HepG2 (cell line): ENCODE data around the gene RAC3. TPM values are rescaled to one million over a fixed set of nuclear protein-coding genes. Genes with fewer than 3 reads are reported as not detected.
A peak's percentile ranks its signal among the peaks of the same experiment; 100 is the strongest.

Experiments
- ATAC-seq: fragments of 200-7000 bp; cut with Tn5 transposase; 3 replicates; pipeline ENCODE4 v1.9.1; 2020; ENCODE audit warnings: mild to moderate bottlenecking, moderate library complexity
- BruUV-seq: library from RNA; stranded (reverse); fragments of 400-500 nt; replicated peaks from 2 replicates; lab custom pipeline; 2021; lab: Mats Ljungman, UMichigan
- CTCF ChIA-PET: fragments of 300-600 bp; formaldehyde crosslinking; extraction: SDS; loops from one replicate; lab custom pipeline; 2021; ENCODE audit warnings: low total read pairs, inconsistent platforms, low intra/inter-chr PET ratio; lab: Yijun Ruan, JAX
- POLR2A ChIA-PET: fragments of 350-600 bp; sonication (Branson Sonifier 250); formaldehyde crosslinking; loops from one replicate; lab custom pipeline; 2020; ENCODE audit warnings: antibody characterized with exemption, inconsistent platforms; lab: Yijun Ruan, JAX
- DNase-seq: peaks from one replicate; pipeline ENCODE4 v3.0.0-alpha.2; 2015; ENCODE audit warnings: low spot score
- FAIRE-seq: peaks from 3 replicates; lab custom pipeline; 2011; peaks lifted over from hg19 to GRCh38; lab: Jason Lieb, UNC
- H2AFZ ChIP-seq: one replicate; pipeline ENCODE4 v1.6.1; 2011; ENCODE audit warnings: low read length, inconsistent platforms
- H3K27ac ChIP-seq: fragments of 300-600 bp; 3 replicates; pipeline ENCODE4 v1.8.0; 2011; ENCODE audit warnings: mixed run types, mild to moderate bottlenecking, mixed read lengths, low read length, inconsistent platforms; ENCODE audit not compliant: insufficient read depth; ENCODE audit errors: extremely low read length
- H3K27me3 ChIP-seq, 2 experiments: fragments of 200-600 bp in 1 of 2; 2 replicates in 1 of 2; 3 replicates in 1 of 2; pipeline versions ENCODE4 v1.6.0 to v1.8.0; 2011; ENCODE audit warnings: low read length in 2 of 2, mild to moderate bottlenecking in 2 of 2, moderate library complexity in 2 of 2, inconsistent platforms in 1 of 2; ENCODE audit not compliant: insufficient read depth in 2 of 2, control insufficient read depth in 1 of 2
- H3K36me3 ChIP-seq, 2 experiments: fragments of 200-600 bp in 1 of 2; replicated peaks in 1 of 2; 2 replicates in 1 of 2; 3 replicates in 1 of 2; pipeline versions ENCODE4 v1.5.1 to v1.8.0; 2011; ENCODE audit warnings: low read length in 2 of 2, inconsistent platforms in 1 of 2; ENCODE audit not compliant: insufficient read depth in 2 of 2, control insufficient read depth in 1 of 2
- H3K4me1 ChIP-seq: 2 replicates; pipeline ENCODE4 v1.5.1; 2012; ENCODE audit warnings: low read length, inconsistent platforms; ENCODE audit not compliant: insufficient read depth
- H3K4me2 ChIP-seq: 2 replicates; pipeline ENCODE4 v1.6.0; 2011; ENCODE audit warnings: low read depth, low read length, inconsistent platforms
- H3K4me3 ChIP-seq, 3 experiments: fragments of 200-600 bp in 1 of 3; sonication (generic), shearing (Covaris generic) in 1 of 3; replicated peaks in 1 of 3; 2 replicates each; pipeline ENCODE4 v1.5.1; 2011 to 2016; ENCODE audit warnings: low read length in 3 of 3, inconsistent platforms in 2 of 3, low read depth in 2 of 3, mild to moderate bottlenecking in 2 of 3, control low read depth in 1 of 3, mixed read lengths in 1 of 3; ENCODE audit not compliant: insufficient read depth in 1 of 3
- H3K79me2 ChIP-seq: one replicate; pipeline ENCODE4 v1.6.1; 2011; ENCODE audit warnings: low read length, inconsistent platforms; ENCODE audit not compliant: insufficient read depth
- H3K9ac ChIP-seq: 2 replicates; pipeline ENCODE4 v1.6.0; 2011; ENCODE audit warnings: mild to moderate bottlenecking, low read depth, low read length, inconsistent platforms; ENCODE audit not compliant: insufficient read depth
- H3K9me3 ChIP-seq: 2 replicates; pipeline ENCODE4 v1.5.1; 2012; ENCODE audit warnings: mild to moderate bottlenecking, low read length
- H4K20me1 ChIP-seq: 2 replicates; pipeline ENCODE4 v1.6.0; 2011; ENCODE audit warnings: inconsistent platforms, mild to moderate bottlenecking, low read length, moderate library complexity; ENCODE audit not compliant: insufficient read depth
- AGO1 ChIP-seq: fragments of 200-400 bp; formaldehyde crosslinking; IDR thresholded peaks from 2 replicates; pipeline ENCODE4 v1.6.1; 2017; ENCODE audit warnings: mild to moderate bottlenecking, low read depth, low read length, moderate library complexity; ENCODE audit not compliant: poor library complexity, severe bottlenecking
- AGO2 ChIP-seq: fragments of 200-400 bp; formaldehyde crosslinking; optimal IDR thresholded peaks from 2 replicates; pipeline ENCODE3; 2017; ENCODE audit warnings: mild to moderate bottlenecking, low read depth, low read length, moderate library complexity
- HOXA3 ChIP-seq: sonication (generic); formaldehyde crosslinking; IDR thresholded peaks from 2 replicates; pipeline ENCODE4 v1.5.0; 2020; ENCODE audit warnings: missing genetic modification reagents
- LCORL ChIP-seq, 2 experiments: fragments of 450-650 bp in 1 of 2; sonication (generic) in 1 of 2; formaldehyde crosslinking in 1 of 2; IDR thresholded peaks; 2 replicates each; pipeline versions ENCODE4 v1.5.0 to v1.6.1; 2017 to 2020; ENCODE audit warnings: antibody characterized with exemption in 1 of 2, missing genetic modification reagents in 1 of 2
- MAFG ChIP-seq: sonication (generic); formaldehyde crosslinking; IDR thresholded peaks from 2 replicates; pipeline ENCODE4 v1.5.1; 2020; ENCODE audit warnings: mild to moderate bottlenecking, missing genetic modification reagents
- MATR3 ChIP-seq: sonication (generic); formaldehyde crosslinking; IDR thresholded peaks from 2 replicates; pipeline ENCODE4 v1.4.0; 2020; ENCODE audit warnings: missing genetic modification reagents
- NPAS2 ChIP-seq: sonication (generic); formaldehyde crosslinking; IDR thresholded peaks from 2 replicates; pipeline ENCODE4 v1.8.0; 2022; ENCODE audit warnings: mild to moderate bottlenecking, missing genetic modification reagents, borderline replicate concordance
- POLR2A ChIP-seq, 2 experiments: IDR thresholded peaks; 2 replicates each; pipeline ENCODE4 v1.6.1; 2011; ENCODE audit warnings: low read depth in 2 of 2, low read length in 2 of 2, mild to moderate bottlenecking in 1 of 2, moderate library complexity in 1 of 2; ENCODE audit not compliant: insufficient read depth in 1 of 2
- RAD21 ChIP-seq: fragments of 450-650 bp; formaldehyde crosslinking; IDR thresholded peaks from 2 replicates; pipeline ENCODE4 v1.5.0; 2020; ENCODE audit warnings: mild to moderate bottlenecking
- SMAD1 ChIP-seq: sonication (generic); formaldehyde crosslinking; IDR thresholded peaks from 2 replicates; pipeline ENCODE4 v1.4.0; 2020; ENCODE audit warnings: missing genetic modification reagents, low read depth, mild to moderate bottlenecking, borderline replicate concordance
- ZNF547 ChIP-seq: sonication (generic); formaldehyde crosslinking; IDR thresholded peaks from 2 replicates; pipeline ENCODE4 v1.5.1; 2020; ENCODE audit warnings: mild to moderate bottlenecking, missing genetic modification reagents
- ZNF687 ChIP-seq: sonication (generic); formaldehyde crosslinking; IDR thresholded peaks from 2 replicates; pipeline ENCODE4 v1.5.1; 2020; ENCODE audit warnings: mild to moderate bottlenecking, missing genetic modification reagents, moderate library complexity
- WGBS: methylation state at CpG from one replicate; pipeline ENCODE4 v1.1.6; 2017; ENCODE audit warnings: low lambda C conversion rate; 5-methylcytosine and 5-hydroxymethylcytosine counted together
- in situ Hi-C: cut with HindIII; loops from 2 replicates; pipeline ENCODE4 v1.10.0; 2017; ENCODE audit warnings: low pct_unique_long_range_greater_than_20kb; ENCODE audit not compliant: extremely low pct_ligation_motif_present
- intact Hi-C: fragments of 100-400 bp; cut with micrococcal nuclease; formaldehyde crosslinking; loops from one replicate; pipeline ENCODE4 v1.10.0; 2022; ENCODE audit not compliant: unreplicated experiment
- polyA plus RNA-seq, 8 experiments: library from polyadenylated mRNA; depleted of rRNA in 3 of 8; stranded (reverse) in 7 of 8; unstranded in 1 of 8; fragments of >200 nt; fragmentation: Illumina TruSeq in 4 of 8; extraction: Trizol in 4 of 8; gene quantifications; 2 replicates each; pipeline versions ENCODE4 v1.2.1 to v1.2.3, GENCODE V29; 2011 to 2016; ENCODE audit warnings: low read depth in 4 of 8, missing spikeins in 1 of 8, mixed read lengths in 1 of 8; ENCODE audit not compliant: insufficient read depth in 1 of 8
- total RNA-seq, 5 experiments: library from RNA; depleted of rRNA; stranded (reverse); fragments of >200 nt; fragmentation: Illumina TruSeq; extraction: Trizol; gene quantifications; 2 replicates each; pipeline ENCODE4 v1.2.3, GENCODE V29; 2016; ENCODE audit warnings: low read depth in 1 of 5
- TF ChIP-seq, protein P1 (sequence below): sonication (generic); formaldehyde crosslinking; IDR thresholded peaks from 2 replicates; pipeline ENCODE4 v1.5.0; 2020; ENCODE audit warnings: mild to moderate bottlenecking, missing genetic modification reagents, borderline replicate concordance

The RAC3 gene
- total and polyA plus RNA-seq, 2 of the 13 experiments (the other 11 are each of a cell fraction or from before 2014, with no cell fraction given), result 10.5 to 21.3 TPM

DNA sequence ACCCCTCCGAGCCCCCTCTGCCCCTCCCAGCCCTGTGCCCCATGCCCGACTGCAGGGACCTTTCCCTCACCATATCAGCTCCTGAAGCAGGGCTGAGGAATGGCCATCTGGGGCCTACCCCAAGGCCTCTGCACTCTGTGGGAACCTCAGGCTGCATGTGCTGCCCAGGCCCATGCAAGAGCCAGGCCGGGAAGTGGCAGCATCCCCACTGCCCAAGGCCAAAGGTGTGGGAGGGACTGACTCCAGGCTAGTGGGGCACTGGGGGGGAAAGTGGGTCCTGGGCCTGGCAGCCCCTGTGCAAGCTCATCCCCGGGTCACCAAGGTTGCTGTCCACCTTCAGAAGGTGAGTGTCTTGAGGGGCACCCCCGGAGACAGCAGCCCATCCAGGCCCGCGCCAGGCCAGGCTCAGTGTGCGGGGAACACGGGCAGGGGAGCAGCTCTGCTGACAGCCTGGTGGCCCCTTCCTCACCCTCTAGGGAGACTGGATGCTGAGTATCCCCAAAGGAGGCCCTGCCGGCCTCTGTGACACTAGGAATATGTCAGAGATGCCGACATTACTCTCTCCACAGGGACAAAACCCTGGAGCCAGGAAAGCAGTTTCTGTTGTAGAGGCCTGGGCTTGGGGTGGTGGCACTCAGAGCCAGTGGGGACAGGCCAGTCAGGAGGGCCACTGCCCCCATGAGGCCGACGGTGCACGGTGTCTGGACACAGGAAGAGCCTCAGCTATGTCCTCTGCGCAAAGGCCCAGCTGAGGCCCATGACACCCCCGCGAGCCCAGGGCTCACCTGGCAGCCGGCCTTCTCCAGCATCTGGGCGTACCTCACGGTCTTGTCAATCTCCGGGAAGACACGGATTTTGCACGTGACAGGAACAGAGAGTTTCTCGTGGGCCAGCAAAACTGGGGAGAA lies 30.9 kb downstream of the RAC3 start:
- BruUV-seq, result no TSS peak
- H3K4me1 ChIP-seq, result peaks cover 41% of the 10 kb centered on the region
- no peak overlapping the region for H3K4me3 ChIP-seq
- peak; percentile 40 for ATAC-seq
- no peak for DNase-seq
- H2AFZ ChIP-seq, result no peak overlapping the region
- ChIA-PET CTCF (no interaction called here), POLR2A (no interaction called here)
- intact Hi-C loops, result no loop called here
- H4K20me1 ChIP-seq, result no peaks in the 10 kb centered on the region
- H3K9me3 ChIP-seq, result no peaks in the 10 kb centered on the region
- H3K9ac ChIP-seq, result no peak overlapping the region
- WGBS, result 97% methylated on average over 19 of the region's 24 CpGs
- H3K79me2 ChIP-seq, result peaks cover 20% of the 10 kb centered on the region
- in situ Hi-C loops, result no loop called here
- H3K27ac ChIP-seq, result no peak overlapping the region
- no peaks in the 10 kb centered on the region for H3K27me3 ChIP-seq
- FAIRE-seq, result no peak
- no peak overlapping the region for H3K4me2 ChIP-seq
- H3K36me3 ChIP-seq, result peaks cover 35 to 54% of the 10 kb centered on the region in 2 experiments
- TF ChIP-seq, protein P1, sequence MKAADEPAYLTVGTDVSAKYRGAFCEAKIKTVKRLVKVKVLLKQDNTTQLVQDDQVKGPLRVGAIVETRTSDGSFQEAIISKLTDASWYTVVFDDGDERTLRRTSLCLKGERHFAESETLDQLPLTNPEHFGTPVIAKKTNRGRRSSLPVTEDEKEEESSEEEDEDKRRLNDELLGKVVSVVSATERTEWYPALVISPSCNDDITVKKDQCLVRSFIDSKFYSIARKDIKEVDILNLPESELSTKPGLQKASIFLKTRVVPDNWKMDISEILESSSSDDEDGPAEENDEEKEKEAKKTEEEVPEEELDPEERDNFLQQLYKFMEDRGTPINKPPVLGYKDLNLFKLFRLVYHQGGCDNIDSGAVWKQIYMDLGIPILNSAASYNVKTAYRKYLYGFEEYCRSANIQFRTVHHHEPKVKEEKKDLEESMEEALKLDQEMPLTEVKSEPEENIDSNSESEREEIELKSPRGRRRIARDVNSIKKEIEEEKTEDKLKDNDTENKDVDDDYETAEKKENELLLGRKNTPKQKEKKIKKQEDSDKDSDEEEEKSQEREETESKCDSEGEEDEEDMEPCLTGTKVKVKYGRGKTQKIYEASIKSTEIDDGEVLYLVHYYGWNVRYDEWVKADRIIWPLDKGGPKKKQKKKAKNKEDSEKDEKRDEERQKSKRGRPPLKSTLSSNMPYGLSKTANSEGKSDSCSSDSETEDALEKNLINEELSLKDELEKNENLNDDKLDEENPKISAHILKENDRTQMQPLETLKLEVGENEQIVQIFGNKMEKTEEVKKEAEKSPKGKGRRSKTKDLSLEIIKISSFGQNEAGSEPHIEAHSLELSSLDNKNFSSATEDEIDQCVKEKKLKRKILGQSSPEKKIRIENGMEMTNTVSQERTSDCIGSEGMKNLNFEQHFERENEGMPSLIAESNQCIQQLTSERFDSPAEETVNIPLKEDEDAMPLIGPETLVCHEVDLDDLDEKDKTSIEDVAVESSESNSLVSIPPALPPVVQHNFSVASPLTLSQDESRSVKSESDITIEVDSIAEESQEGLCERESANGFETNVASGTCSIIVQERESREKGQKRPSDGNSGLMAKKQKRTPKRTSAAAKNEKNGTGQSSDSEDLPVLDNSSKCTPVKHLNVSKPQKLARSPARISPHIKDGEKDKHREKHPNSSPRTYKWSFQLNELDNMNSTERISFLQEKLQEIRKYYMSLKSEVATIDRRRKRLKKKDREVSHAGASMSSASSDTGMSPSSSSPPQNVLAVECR (CRISPR knock-in tag), result peak; percentile 15
- TF ChIP-seq ZNF547 (CRISPR knock-in tag) (no peak), NPAS2 (CRISPR knock-in tag) (no peak), POLR2A (IDR thresholded peaks at IDR 0.05; ENCODE audit: insufficient read depth in 1 of 2, low read depth in 2 of 2, low read length in 2 of 2) (0 out of 4 replicates have a peak, but pooled peaks of 1 of the 2 experiments have one; percentile 16), MAFG (CRISPR knock-in tag) (no peak), ZNF687 (CRISPR knock-in tag) (peak; percentile 35; the same call in 1 of the 2 replicates), AGO1 (peak; percentile 75), SMAD1 (CRISPR knock-in tag) (no peak), HOXA3 (CRISPR knock-in tag) (0 out of 2 replicates have a peak, but pooled peaks have one; percentile 19), MATR3 (CRISPR knock-in tag) (no peak), AGO2 (peak; percentile 82), RAD21 (CRISPR knock-in tag) (0 out of 2 replicates have a peak, but pooled peaks have one; percentile 43), LCORL (IDR thresholded peaks at IDR 0.05) (no peak), LCORL (CRISPR knock-in tag; IDR thresholded peaks at IDR 0.05) (no peak)
